Peyer's patch (tissue), 4 donors: ENCODE results near the gene HEMK1. TPM values are rescaled to one million over a fixed set of nuclear protein-coding genes. Genes with fewer than 3 reads are reported as not detected.
A peak's percentile ranks its signal among the peaks of the same experiment; 100 is the strongest.

Source experiments
- DNase-seq, 3 donors: peaks; one replicate each; pipeline ENCODE4 v3.0.0-alpha.2; 2017 to 2019
- H3K27ac ChIP-seq, 4 donors: fragments of 200-600 bp; sonication (generic); one replicate each; pipeline ENCODE4 v1.5.1; 2016 to 2019
- H3K27me3 ChIP-seq, 2 donors: fragments of 200-600 bp; sonication (generic); one replicate each; pipeline ENCODE4 v1.5.1; 2019
- H3K36me3 ChIP-seq, 3 donors: fragments of 200-600 bp; sonication (generic); one replicate each; pipeline ENCODE4 v1.5.1; 2016 to 2019
- H3K4me1 ChIP-seq, 4 donors: fragments of 200-600 bp; sonication (generic); one replicate each; pipeline ENCODE4 v1.5.1; 2016 to 2019
- H3K4me3 ChIP-seq, 4 donors: fragments of 200-600 bp; sonication (generic); 1 replicate in 3 of 4; 2 replicates in 1 of 4; pipeline ENCODE4 v1.5.1; 2016 to 2019; ENCODE audit warnings: mild to moderate bottlenecking in 1 of 4
- H3K9me3 ChIP-seq, 4 donors: fragments of 200-600 bp; sonication (generic); one replicate each; pipeline ENCODE4 v1.5.1; 2016 to 2019; ENCODE audit warnings: mild to moderate bottlenecking in 1 of 4
- POLR2A ChIP-seq, 2 donors: fragments of 450-650 bp; IDR thresholded peaks; one replicate each; pipeline ENCODE4 v1.5.1; 2017; ENCODE audit warnings: antibody characterized with exemption in 2 of 2, mild to moderate bottlenecking in 2 of 2, moderate library complexity in 2 of 2
- total RNA-seq, 4 donors: library from RNA; depleted of rRNA; stranded (reverse); fragments of >200 nt; gene quantifications; one replicate each; pipeline ENCODE4 v1.1.0, GENCODE V29; 2016
- TF ChIP-seq, protein P1 (sequence below), 6 experiments: fragments of 450-650 bp in 4 of 6; fragments of 200-600 bp in 2 of 6; sonication (generic) in 1 of 6; IDR thresholded peaks; one replicate each; pipeline ENCODE4 v1.5.1; 2017 to 2019; ENCODE audit warnings: antibody characterized with exemption in 6 of 6, mild to moderate bottlenecking in 3 of 6, moderate library complexity in 1 of 6

Gene HEMK1
- total RNA-seq, 4 donors from 2014 or later = 8.6 to 15.3 (median 12.5) TPM

DNA sequence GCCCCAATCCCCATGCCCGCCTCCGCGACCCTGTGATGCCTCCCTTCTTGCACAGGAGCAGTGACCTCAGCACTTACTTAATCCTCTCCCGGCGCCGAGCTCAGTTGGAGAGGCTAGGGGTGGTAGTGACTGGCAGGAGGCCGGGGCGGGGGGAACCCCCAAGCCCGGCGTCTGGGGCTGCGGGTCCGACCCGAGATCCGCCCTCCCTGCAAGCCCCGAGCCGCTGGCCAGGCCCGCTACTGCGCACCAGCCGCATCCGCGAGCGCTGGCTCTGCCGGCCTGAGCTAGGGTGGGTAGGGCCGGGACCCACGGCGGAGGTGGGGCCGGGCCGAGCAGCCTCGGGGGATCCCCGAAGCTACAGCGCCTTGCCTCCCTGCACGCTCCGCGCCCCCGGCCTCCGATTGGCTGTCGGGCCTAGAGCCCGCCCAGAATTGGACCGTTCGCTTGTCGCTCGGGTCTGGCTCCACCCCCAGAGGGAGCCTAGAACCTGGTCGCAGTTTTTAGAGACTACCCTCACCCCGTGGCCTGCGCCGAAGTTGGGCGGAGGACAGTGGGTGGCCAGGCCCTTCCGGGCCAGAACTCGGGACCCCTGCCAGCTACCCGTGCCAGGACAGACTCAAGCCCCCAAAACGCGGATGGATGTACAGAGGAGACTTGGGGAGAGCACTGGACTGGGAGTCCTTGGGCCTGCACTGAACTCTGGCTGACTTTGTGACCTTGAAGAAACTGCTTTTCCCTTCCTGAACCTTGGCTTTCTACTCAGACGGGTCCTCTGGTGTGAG, 1.7 kb upstream of the HEMK1 start, which contains the start of gene C3orf18:
C3orf18 (minus strand) TSS at position 362 of the 782 bp plus-strand sequence. CDS start 2,048 bp downstream, outside the sequence.
- H3K27ac ChIP-seq = peak within 1 kb of the TSS; percentile 48 to 88 (median 85)
- no peaks in the 10 kb centered on the region for H3K9me3 ChIP-seq
- peak within 1 kb of the TSS; percentile 63 to 75 (median 70) for H3K4me3 ChIP-seq
- no peaks in the 10 kb centered on the region for H3K36me3 ChIP-seq
- TF ChIP-seq, protein P1, sequence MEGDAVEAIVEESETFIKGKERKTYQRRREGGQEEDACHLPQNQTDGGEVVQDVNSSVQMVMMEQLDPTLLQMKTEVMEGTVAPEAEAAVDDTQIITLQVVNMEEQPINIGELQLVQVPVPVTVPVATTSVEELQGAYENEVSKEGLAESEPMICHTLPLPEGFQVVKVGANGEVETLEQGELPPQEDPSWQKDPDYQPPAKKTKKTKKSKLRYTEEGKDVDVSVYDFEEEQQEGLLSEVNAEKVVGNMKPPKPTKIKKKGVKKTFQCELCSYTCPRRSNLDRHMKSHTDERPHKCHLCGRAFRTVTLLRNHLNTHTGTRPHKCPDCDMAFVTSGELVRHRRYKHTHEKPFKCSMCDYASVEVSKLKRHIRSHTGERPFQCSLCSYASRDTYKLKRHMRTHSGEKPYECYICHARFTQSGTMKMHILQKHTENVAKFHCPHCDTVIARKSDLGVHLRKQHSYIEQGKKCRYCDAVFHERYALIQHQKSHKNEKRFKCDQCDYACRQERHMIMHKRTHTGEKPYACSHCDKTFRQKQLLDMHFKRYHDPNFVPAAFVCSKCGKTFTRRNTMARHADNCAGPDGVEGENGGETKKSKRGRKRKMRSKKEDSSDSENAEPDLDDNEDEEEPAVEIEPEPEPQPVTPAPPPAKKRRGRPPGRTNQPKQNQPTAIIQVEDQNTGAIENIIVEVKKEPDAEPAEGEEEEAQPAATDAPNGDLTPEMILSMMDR (IDR thresholded peaks at IDR 0.05) = no peak
- TF ChIP-seq POLR2A (IDR thresholded peaks at IDR 0.05) = peak in 1 of 2 donors; percentile 12
- DNase-seq = peak; percentile 92 to 97 (median 93)
- H3K27me3 ChIP-seq = no peaks in the 10 kb centered on the region
- peaks cover 0 to 30% (median 13%) of the 10 kb centered on the region in 4 donors for H3K4me1 ChIP-seq

DNA sequence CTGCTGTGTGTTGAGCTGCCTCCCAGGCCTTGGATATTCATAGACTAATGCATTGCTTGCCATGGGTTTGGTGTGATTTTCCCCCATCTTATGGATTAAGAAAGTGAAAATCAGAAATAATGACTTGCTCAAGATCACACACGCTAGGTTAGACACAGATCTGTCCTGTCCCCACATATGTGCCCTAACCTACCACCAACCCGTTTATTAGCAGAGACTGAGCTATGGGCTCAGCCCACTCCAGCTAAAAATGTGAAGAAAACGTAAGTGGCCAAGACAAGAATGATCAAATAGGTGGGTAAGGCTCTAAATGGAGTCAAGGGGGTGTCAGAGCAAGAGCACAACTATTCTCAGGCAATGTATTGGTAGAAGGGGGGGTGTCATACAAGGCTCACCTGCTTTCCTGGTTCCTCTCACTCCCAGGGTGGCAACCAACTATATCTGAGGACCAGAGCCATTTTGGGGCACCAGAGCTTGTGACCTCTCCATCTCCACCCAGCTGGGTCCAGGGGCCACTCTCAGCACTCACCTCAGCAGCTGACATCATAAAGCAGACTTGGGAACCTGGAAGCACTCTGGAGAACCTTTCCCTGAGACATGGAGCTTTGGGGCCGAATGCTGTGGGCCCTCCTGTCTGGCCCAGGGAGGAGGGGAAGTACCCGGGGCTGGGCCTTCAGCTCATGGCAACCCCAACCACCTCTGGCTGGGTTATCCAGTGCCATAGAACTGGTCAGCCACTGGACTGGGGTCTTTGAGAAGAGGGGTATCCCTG, 1.4 kb downstream of the HEMK1 start:
- DNase-seq = no peak
- Histone ChIP-seq H3K9me3 (no peaks in the 10 kb centered on the region), H3K4me1 (peaks cover 0 to 30% (median 14%) of the 10 kb centered on the region in 4 donors), H3K27me3 (no peaks in the 10 kb centered on the region), H3K36me3 (no peaks in the 10 kb centered on the region), H3K4me3 (no peak overlapping the region), H3K27ac (peak overlapping the region in 2 of 4 donors; percentile 22 to 88)
- TF ChIP-seq, protein P1 (IDR thresholded peaks at IDR 0.05) = no peak
- no peak for TF ChIP-seq POLR2A (IDR thresholded peaks at IDR 0.05)

DNA sequence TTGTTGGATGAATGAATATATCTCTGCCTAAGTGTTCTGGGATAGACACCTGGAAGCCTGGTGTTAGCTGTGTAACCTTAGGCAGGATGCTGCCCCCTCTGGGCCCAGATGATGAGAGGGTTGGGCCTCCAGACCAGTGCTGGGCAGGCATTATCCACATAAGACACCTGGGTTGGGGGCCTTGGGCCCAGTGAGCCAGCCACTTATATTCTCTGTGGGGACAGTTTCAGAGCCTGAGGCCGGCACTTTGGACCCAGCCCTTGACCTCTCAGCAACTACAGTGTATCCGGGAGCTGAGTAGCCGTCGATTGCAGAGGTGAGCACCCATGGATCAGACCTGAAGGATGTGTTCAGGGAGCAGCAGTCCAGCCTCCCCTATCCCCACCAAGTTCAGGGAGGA, 2.2 kb downstream of the HEMK1 start:
- no peak for DNase-seq
- Histone ChIP-seq H3K27ac (peak overlapping the region in 1 of 4 donors; percentile 54), H3K9me3 (no peaks in the 10 kb centered on the region), H3K4me3 (no peak overlapping the region), H3K36me3 (no peaks in the 10 kb centered on the region), H3K4me1 (peaks cover 0 to 30% (median 14%) of the 10 kb centered on the region in 4 donors), H3K27me3 (no peaks in the 10 kb centered on the region)
- TF ChIP-seq, protein P1 (IDR thresholded peaks at IDR 0.05) = no peak
- no peak for TF ChIP-seq POLR2A (IDR thresholded peaks at IDR 0.05)

DNA sequence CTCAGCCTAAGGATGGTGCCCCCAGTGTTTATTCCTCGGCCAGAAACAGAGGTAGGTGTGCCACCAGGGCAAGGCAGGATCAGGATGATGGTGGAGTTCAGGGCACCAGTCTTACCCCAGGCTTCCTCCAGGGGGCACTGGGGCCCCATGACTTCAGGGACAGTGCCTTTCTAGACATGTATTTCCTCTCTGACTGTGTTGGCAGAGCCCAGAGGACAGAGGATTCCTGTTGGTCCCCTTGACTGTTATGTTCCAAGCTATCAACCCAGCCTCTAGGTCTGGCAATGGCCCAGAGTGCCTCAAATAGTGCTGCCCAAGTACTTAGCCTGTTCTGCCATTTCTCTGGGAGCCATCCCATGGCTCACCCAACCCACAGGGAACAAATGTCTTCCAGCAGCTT, 2.8 kb downstream of the HEMK1 start:
- peak in 1 of 2 donors; percentile 17 for TF ChIP-seq POLR2A (IDR thresholded peaks at IDR 0.05)
- TF ChIP-seq, protein P1 (IDR thresholded peaks at IDR 0.05) = peak; percentile 72 to 97 (median 94)
- Histone ChIP-seq H3K9me3 (no peaks in the 10 kb centered on the region), H3K4me1 (peaks cover 0 to 27% (median 11%) of the 10 kb centered on the region in 4 donors), H3K27ac (peak overlapping the region; percentile 10 to 54 (median 29)), H3K36me3 (peaks cover 0 to under 1% (median 0%) of the 10 kb centered on the region in 3 donors), H3K27me3 (no peaks in the 10 kb centered on the region), H3K4me3 (no peak overlapping the region)
- peak; percentile 65 to 89 (median 84) for DNase-seq

DNA sequence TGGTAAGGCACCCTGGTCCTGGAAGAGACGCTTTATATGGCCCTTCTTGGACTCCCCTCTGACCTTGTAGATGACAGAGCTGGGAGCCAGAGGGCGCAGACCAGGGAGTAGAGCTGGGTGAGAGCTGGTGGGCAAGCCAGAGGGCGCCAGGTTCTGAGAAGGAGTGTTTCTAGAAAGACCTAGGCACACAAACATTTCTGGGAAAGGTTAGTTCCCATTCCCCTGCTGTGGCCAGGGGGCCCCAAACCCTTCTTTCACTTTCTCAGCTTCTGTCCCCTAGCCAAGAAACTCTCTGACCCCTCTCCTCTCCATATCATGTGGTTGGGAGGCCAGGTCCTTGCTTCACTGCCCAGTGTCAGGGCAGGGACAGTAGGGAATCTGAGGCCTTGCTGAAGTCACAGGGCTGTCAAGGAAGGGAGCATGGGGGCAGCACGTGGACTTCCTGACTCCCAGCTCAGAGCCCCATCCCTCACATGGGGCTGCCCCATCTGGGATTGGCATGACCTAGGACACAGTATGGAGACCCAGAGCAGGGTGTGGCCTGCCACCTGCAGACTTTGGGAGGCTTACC, 3.6 kb downstream of the HEMK1 start:
- TF ChIP-seq, protein P1 (IDR thresholded peaks at IDR 0.05) = no peak
- TF ChIP-seq POLR2A (IDR thresholded peaks at IDR 0.05) = no peak
- DNase-seq = no peak
- H3K4me3 ChIP-seq = no peak overlapping the region
- no peaks in the 10 kb centered on the region for H3K9me3 ChIP-seq
- peaks cover 0 to 7% (median 0%) of the 10 kb centered on the region in 3 donors for H3K36me3 ChIP-seq
- H3K4me1 ChIP-seq = peaks cover 0 to 22% (median 9%) of the 10 kb centered on the region in 4 donors
- H3K27ac ChIP-seq = peak overlapping the region; percentile 10 to 54 (median 27)
- H3K27me3 ChIP-seq = no peaks in the 10 kb centered on the region
